Eye (tissue), 1 donor: ENCODE measurements around the gene NCK2.
A peak's percentile ranks its signal among the peaks of the same experiment; 100 is the strongest.

Source experiments
- DNase-seq: peaks from one replicate; pipeline ENCODE4 v3.0.0-alpha.2; 2015

Gene NCK2

GRCh38 chr2:105744909-105745853, at the start of gene NCK2:
TSS of gene NCK2 (plus strand) at chr2:105744912. CDS start at chr2:105855064, 110,152 bp downstream.
- DNase-seq, result peak; percentile 89

- DNase-seq, result peak; percentile 64
Measured at GRCh38 chr2:105697781-105698449, 46.8 kb upstream of the NCK2 start.

- no peak for DNase-seq
Measured at GRCh38 chr2:105698820-105699219, 45.9 kb upstream of the NCK2 start.

- DNase-seq, result no peak
Measured at GRCh38 chr2:105701042-105701441, 43.7 kb upstream of the NCK2 start.

- DNase-seq, result no peak
Measured at GRCh38 chr2:105708697-105709096, 36.0 kb upstream of the NCK2 start.

- DNase-seq, result no peak
Measured at GRCh38 chr2:105711394-105711793, 33.3 kb upstream of the NCK2 start.

- DNase-seq, result no peak
Measured at GRCh38 chr2:105712166-105712915, 32.4 kb upstream of the NCK2 start.

GRCh38 chr2:105712981-105713596, 31.6 kb upstream of the NCK2 start:
- DNase-seq, result no peak

GRCh38 chr2:105714141-105714540, 30.6 kb upstream of the NCK2 start:
- no peak for DNase-seq

- no peak for DNase-seq
Measured at GRCh38 chr2:105718846-105719481, 25.7 kb upstream of the NCK2 start.

- DNase-seq, result no peak
Measured at GRCh38 chr2:105721991-105722511, 22.7 kb upstream of the NCK2 start.

GRCh38 chr2:105722726-105723297, 21.9 kb upstream of the NCK2 start:
- DNase-seq, result no peak

GRCh38 chr2:105723431-105723830, 21.3 kb upstream of the NCK2 start:
- no peak for DNase-seq

- DNase-seq, result no peak
Measured at GRCh38 chr2:105725388-105725787, 19.3 kb upstream of the NCK2 start.

GRCh38 chr2:105730170-105730569, 14.5 kb upstream of the NCK2 start:
- DNase-seq, result no peak

GRCh38 chr2:105731511-105731910, 13.2 kb upstream of the NCK2 start:
- DNase-seq, result no peak

GRCh38 chr2:105732101-105732500, 12.6 kb upstream of the NCK2 start:
- no peak for DNase-seq

GRCh38 chr2:105732955-105733607, 11.6 kb upstream of the NCK2 start:
- no peak for DNase-seq

GRCh38 chr2:105733875-105734274, 10.8 kb upstream of the NCK2 start:
- no peak for DNase-seq

GRCh38 chr2:105734762-105735538, 9.8 kb upstream of the NCK2 start:
- no peak for DNase-seq
